Thyroid gland (tissue), 4 donors: Measurements from ENCODE around the gene CEP295NL.

Experiments used
- POLR2A ChIP-seq, 2 donors: fragments of 450-650 bp; IDR thresholded peaks; one replicate each; pipeline ENCODE4 v1.6.1; 2017; ENCODE audit warnings: antibody characterized with exemption in 2 of 2, mild to moderate bottlenecking in 2 of 2, moderate library complexity in 1 of 2
- TF ChIP-seq, protein P1 (sequence below), 6 experiments: fragments of 200-600 bp in 3 of 6; fragments of 450-650 bp in 3 of 6; sonication (generic) in 3 of 6; IDR thresholded peaks; one replicate each; pipeline ENCODE4 v1.5.1; 2016 to 2019; ENCODE audit warnings: antibody characterized with exemption in 6 of 6, mild to moderate bottlenecking in 2 of 6, inconsistent platforms in 1 of 6, moderate library complexity in 1 of 6

DNA sequence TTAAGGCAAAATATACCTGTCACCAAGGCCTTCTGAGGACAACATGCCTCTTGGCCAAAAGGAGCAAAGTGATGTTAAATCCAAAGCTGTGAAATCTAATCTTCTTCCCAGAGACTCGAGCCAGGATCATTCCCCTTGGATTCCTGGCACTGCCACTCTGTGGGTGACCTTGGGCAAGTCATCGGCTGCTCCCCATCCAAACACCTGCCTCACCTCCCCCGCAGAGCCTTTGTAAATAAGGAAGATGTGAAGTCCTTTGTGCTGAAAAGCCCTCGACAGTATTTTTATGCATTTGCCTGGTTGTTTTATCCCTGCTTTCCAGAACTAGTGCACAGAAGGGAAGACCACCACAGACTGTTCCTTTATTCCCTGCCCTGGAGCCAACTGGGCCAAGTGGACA is 5.4 kb upstream of the CEP295NL start:
- TF ChIP-seq, protein P1, sequence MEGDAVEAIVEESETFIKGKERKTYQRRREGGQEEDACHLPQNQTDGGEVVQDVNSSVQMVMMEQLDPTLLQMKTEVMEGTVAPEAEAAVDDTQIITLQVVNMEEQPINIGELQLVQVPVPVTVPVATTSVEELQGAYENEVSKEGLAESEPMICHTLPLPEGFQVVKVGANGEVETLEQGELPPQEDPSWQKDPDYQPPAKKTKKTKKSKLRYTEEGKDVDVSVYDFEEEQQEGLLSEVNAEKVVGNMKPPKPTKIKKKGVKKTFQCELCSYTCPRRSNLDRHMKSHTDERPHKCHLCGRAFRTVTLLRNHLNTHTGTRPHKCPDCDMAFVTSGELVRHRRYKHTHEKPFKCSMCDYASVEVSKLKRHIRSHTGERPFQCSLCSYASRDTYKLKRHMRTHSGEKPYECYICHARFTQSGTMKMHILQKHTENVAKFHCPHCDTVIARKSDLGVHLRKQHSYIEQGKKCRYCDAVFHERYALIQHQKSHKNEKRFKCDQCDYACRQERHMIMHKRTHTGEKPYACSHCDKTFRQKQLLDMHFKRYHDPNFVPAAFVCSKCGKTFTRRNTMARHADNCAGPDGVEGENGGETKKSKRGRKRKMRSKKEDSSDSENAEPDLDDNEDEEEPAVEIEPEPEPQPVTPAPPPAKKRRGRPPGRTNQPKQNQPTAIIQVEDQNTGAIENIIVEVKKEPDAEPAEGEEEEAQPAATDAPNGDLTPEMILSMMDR (IDR thresholded peaks at IDR 0.05), result no peak
- no peak for TF ChIP-seq POLR2A (IDR thresholded peaks at IDR 0.05)
